HG02981 (cell line): Measurements from ENCODE around the gene CGN.

ENCODE experiments used
- ATAC-seq: cut with Tn5 transposase; IDR thresholded peaks from one replicate; pipeline ENCODE4 v1.9.1; 2021; ENCODE audit warnings: mild to moderate bottlenecking, moderate library complexity; ENCODE audit not compliant: unreplicated experiment

CGN gene

GRCh38 chr1:151501474-151501873 lies 9.7 kb upstream of the CGN start:
- ATAC-seq: no peak

- no peak for ATAC-seq
Observed at GRCh38 chr1:151502035-151502700, 9.0 kb upstream of the CGN start.

DNA sequence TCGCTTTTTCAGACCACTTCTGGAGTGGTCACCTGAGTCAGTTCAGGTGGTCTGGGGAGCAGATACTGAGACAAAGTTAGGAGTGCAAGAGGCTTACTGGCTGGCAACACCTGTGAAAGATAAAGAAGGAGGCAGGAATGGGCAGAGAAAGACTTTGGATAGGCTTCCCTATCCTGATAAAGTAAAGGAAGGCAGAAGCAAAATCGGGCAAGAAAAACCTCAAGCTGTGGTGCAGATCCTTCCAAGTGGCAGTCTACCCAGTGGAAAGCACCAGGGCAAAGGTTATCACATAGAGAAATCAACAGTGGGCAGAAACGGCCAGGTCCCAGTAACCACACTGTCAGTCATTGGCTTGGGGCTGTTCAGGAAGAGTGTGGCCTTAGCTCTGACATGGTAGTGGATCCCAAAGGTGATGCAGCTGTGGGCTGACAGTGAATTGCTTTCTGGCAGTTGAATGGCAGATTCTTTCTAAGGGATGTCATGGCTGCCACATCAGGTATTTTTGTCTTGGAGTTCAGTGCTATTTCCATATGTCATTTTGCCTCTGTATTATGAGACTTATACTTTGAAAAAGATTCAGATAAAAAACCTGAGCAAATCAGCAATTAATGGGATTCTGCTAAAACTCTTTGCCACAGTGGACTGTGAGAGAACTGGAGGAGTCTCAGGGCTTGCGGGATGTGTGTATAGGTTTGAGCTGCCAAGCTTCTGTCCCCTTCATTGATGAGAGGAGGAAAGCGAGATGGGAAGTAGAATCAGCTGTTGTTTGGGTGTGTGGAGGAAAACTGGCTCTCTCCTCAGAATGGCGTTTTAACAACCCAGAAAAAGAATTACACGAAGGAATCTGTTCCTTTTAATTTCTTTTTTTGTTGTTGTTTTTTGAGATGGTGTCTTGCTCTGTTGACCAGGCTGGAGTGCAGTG lies 8.1 kb upstream of the CGN start:
- ATAC-seq: no peak

DNA sequence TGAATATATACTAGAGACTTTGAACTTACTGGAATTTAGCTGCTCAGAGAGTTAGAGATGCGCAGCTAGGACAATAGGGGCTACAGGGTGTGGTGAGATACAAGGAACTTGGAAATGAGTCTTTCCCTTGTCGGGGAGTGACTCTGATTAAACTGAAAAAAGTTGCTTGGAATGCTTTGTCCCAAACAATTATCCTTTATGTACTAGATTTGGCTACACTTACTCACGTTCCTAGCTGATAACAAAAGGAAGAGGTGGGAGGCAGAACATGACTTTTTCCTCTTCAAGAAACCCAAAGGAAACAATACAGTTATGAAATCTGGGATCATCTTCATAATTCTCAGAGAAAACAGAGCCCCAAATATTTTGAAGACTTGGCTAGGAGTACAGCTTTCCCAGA lies 6.9 kb upstream of the CGN start:
- no peak for ATAC-seq

GRCh38 chr1:151504759-151505158 lies 6.4 kb upstream of the CGN start:
- no peak for ATAC-seq

- ATAC-seq: no peak
Observed at GRCh38 chr1:151508833-151509232, 2.4 kb upstream of the CGN start.

GRCh38 chr1:151509350-151510019 lies 1.7 kb upstream of the CGN start:
- no peak for ATAC-seq

- ATAC-seq: no peak
Observed at GRCh38 chr1:151510020-151510405, 1.2 kb upstream of the CGN start.

- ATAC-seq: no peak
Observed at GRCh38 chr1:151510614-151510956, 602 bp upstream of the CGN start.

DNA sequence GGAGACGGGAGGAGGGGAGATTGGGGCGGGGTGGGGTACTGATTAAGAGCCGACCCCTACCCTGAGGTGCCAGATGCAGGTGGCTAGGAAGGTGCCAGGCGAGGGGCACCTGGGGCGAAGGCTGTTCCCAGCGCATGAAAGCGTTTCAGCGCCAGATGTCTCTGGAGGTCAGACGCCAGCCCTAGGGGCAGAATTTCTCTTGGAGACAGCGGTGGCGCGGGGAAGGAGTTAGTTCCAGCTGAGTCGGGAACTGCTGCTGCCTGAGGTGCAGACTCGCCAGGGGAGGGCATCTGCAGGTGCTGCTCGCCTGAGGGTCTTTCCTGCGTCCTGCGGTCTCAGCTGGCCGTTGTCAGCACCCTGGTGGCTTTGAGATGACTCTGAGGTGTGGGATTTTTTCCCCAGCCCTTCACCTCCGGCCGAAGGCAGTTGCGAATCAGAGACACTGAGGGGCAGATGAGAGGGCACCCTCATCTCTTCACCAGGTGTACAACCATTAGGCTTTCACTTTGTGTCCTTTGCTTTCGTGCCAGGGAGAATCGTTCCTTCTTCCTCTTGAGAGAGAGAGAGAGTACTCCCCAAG lies 539 bp downstream of the CGN start:
- ATAC-seq: peak; percentile 29

- ATAC-seq: no peak
Observed at GRCh38 chr1:151512326-151512725, 1.1 kb downstream of the CGN start.

DNA sequence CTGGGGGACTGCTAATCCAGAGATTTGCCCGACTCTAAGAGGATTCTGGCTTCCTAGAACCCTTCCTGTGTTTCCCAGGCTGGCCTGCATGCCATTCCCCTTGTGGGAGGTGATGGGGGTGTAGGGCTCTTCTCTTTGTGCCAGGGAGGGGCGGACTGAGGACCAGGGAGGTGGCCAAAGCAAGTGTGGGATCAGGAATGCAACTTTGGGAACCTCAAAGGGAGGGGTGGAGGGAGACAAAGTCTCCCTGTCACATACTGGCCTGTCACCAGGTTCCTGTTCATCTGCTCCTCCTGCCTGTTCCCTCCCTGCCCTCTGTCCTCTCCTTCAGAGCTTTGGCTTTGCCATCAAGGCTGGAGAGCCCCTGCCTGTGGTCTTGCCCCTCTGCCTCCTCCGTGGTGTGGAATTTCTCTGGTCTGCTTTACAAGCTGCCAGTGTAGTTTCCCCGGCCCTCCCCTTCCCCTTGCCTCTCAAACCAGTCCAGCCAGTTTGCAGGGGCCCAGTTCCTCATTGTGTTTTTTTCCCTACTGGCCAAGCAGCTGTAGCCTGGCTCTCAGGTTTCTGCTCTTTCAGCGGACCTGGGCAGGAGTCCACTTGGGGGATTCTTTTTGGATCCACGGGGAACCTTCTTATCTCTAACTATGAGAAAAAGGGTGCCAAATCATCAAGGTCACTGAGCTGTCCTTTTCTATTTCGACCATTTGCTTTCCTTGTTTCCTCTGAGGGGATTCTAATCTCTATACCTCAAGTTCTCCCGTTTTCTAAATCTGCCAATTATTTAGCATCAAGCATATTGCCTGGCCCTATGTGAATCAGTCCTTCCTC lies 1.8 kb downstream of the CGN start:
- no peak for ATAC-seq

GRCh38 chr1:151513626-151514121 lies 2.5 kb downstream of the CGN start:
- no peak for ATAC-seq

DNA sequence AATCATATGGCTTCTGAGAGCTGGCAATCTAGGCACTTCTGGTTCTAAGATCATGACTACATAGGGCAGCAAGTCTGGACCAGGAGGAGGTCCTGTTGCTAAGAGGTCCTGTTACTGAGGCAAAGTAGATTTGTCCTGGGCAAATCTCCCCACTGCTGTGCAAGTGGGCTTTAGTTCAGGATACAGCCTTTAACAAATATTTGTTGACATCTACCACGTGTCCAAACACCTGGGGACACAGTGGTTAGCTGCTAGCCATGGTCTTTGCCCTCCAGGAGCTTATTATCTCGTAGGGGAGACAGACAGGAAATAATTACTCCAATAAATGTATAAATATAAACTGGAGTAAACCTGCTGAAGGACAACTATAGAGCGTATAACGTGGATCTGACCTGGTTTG lies 3.2 kb downstream of the CGN start:
- ATAC-seq: no peak

GRCh38 chr1:151515265-151515664 lies 4.1 kb downstream of the CGN start:
- no peak for ATAC-seq

DNA sequence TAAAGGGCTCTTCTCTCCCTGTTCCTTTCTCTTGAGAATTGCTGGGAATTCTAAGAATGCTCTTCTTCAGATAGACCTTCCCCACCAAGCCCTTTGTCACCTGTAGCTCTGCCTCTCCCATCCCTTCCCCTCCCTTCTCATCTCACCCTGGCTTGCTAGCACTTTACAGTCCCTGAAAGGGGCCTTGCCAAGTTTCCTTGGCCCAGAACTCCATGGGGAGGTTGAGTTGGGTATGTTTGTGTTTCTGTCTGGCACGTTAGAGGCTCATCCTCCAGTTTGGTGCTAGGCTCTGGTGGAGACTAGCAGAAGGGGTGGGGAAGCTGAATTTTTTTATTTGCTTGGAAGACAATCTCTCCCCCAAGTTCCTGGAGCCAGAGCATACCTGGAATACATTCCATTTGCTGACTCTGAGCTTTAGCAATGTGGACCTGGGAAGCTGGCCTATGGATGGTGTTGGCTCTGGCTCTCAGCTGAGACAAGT lies 4.9 kb downstream of the CGN start:
- no peak for ATAC-seq

DNA sequence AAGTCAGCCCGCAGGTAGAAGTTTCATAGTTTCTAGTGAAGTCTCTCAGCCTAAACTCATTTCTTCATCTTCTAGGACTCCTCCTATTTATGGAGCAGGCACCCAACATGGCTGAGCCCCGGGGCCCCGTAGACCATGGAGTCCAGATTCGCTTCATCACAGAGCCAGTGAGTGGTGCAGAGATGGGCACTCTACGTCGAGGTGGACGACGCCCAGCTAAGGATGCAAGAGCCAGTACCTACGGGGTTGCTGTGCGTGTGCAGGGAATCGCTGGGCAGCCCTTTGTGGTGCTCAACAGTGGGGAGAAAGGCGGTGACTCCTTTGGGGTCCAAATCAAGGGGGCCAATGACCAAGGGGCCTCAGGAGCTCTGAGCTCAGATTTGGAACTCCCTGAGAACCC lies 7.2 kb downstream of the CGN start:
- no peak for ATAC-seq

DNA sequence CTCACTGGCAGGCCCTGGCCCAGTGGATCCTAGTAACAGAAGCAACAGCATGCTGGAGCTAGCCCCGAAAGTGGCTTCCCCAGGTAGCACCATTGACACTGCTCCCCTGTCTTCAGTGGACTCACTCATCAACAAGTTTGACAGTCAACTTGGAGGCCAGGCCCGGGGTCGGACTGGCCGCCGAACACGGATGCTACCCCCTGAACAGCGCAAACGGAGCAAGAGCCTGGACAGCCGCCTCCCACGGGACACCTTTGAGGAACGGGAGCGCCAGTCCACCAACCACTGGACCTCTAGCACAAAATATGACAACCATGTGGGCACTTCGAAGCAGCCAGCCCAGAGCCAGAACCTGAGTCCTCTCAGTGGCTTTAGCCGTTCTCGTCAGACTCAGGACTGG lies 7.7 kb downstream of the CGN start:
- no peak for ATAC-seq

- ATAC-seq: no peak
Observed at GRCh38 chr1:151519667-151520066, 8.5 kb downstream of the CGN start.

DNA sequence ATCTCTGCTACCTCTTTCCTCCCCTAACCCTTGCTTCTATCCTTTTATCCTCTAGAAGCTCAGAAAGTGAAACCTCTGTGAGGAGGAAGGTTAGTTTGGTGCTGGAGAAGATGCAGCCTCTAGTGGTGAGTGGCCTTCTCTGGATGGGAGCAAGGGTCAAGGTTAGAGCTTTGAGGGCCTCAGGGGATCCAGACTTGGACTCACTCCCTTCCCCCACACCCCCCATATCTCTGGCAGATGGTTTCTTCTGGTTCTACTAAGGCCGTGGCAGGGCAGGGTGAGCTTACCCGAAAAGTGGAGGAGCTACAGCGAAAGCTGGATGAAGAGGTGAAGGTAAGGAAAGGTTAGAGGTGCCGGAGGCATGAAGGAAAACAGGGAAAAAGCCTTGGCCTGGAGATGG lies 9.2 kb downstream of the CGN start:
- no peak for ATAC-seq
